Astrocyte of the spinal cord (primary cell): ENCODE measurements around the gene LEF1.

ENCODE experiments used
- DNase-seq: peaks from one replicate; pipeline ENCODE4 v3.0.0; 2011; ENCODE audit warnings: low read depth, low spot score
- H3K4me3 ChIP-seq: 2 replicates; pipeline ENCODE4 v1.5.1; 2011; ENCODE audit warnings: low read depth, mild to moderate bottlenecking, low read length, moderate library complexity
- in situ Hi-C: cut with HindIII; loops from 2 replicates; pipeline ENCODE4 v1.10.0; 2017; ENCODE audit warnings: low sequenced_read_pairs
- TF ChIP-seq, protein P1 (sequence below): IDR thresholded peaks from 2 replicates; pipeline ENCODE4 v1.5.1; 2012; ENCODE audit warnings: low read depth, mild to moderate bottlenecking, low read length, inconsistent platforms

LEF1 gene

DNA sequence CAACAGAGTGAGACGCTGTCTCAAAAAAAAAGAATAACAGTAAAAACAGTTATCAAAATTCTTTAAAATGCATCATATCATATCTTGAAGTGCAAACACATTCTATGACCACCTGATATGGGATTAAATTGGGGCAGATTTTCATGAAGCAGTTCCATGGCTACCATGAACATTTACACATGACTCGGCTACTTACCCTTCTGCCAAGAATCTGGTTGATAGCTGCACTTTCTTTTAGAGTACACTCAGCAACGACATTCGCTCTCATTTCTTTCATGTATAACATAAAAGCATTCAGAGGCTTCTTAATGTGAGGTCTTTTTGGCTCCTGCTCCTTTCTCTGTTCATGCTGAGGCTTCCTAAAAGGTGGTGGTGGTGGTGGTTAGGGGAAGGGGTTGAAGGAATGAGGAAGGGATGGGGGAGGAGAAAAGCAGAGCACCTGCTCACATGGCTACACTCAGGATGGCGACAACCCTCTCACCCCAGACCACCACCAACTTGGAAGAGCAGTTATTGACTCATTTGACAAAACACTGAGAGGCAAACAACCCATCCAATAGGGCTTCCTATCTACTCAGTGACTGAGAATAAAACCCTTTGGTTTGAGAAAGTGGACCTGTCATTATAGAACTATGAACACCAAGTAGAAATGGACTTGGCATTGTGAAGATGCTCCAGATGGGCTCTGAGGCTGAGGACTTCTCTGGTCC, 90.6 kb downstream of the LEF1 start:
- no peak overlapping the region for H3K4me3 ChIP-seq
- TF ChIP-seq, protein P1, sequence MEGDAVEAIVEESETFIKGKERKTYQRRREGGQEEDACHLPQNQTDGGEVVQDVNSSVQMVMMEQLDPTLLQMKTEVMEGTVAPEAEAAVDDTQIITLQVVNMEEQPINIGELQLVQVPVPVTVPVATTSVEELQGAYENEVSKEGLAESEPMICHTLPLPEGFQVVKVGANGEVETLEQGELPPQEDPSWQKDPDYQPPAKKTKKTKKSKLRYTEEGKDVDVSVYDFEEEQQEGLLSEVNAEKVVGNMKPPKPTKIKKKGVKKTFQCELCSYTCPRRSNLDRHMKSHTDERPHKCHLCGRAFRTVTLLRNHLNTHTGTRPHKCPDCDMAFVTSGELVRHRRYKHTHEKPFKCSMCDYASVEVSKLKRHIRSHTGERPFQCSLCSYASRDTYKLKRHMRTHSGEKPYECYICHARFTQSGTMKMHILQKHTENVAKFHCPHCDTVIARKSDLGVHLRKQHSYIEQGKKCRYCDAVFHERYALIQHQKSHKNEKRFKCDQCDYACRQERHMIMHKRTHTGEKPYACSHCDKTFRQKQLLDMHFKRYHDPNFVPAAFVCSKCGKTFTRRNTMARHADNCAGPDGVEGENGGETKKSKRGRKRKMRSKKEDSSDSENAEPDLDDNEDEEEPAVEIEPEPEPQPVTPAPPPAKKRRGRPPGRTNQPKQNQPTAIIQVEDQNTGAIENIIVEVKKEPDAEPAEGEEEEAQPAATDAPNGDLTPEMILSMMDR: no peak
- in situ Hi-C loops: no loop called here
- DNase-seq: no peak

DNA sequence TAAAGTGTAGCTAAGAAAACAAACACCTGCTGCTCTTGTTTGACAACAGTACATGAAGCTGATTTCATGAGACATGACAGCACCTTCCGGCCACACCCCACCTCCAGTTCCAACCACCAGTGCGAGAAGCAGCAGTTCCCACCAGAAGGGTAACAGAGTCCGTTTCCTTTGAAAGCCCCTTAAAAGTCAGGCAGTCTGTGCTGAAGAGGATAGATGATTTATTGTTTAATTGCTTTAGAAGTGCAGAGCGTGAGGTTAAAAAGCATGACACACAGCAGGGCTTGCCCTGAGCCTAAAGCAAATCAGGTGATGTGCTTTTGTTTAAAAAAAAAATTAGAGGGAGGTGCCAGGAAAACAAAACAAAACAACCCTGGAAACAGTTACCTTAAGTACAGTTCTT, 96.4 kb downstream of the LEF1 start:
- TF ChIP-seq, protein P1: no peak
- H3K4me3 ChIP-seq: no peak overlapping the region
- no peak for DNase-seq
- in situ Hi-C loops: no loop called here

DNA sequence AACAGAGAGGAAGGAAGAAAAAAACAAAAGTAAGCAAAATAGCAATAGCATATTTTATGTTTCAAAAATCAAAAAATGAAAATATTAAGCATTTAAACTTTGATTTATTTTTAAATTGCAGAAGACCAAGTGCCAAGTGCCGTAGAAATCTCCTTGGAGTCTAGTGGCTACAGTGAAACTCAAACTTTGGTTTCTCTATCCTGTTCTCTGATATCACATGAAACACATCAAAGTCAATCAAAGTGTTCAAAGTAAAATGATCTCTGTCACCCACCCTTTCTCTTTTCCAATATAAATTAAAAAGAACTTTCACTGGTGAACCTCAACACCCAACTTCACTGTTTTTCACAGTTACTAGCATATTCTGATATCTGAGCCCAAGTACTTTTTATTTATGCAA, 98.0 kb downstream of the LEF1 start:
- H3K4me3 ChIP-seq: no peak overlapping the region
- DNase-seq: no peak
- in situ Hi-C loops: no loop called here
- TF ChIP-seq, protein P1: no peak

DNA sequence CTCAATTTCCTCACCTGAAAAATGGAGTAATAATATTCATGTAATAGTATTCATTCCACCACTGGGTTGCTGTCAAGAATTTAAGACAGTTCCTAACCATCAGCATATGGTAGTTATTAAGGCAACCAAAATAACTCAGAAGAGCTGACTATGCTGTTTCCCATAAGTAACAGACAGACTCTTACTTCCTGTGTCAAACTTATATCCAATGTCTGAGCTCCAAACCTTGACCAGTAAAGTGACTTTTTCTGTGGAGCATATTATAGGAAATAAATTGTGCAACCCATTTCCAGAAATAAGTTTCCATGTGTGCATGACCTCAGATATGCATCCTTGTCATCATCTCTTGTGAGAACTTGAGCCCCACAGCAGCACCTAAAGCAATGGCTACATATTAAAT, 100.3 kb downstream of the LEF1 start:
- TF ChIP-seq, protein P1: no peak
- in situ Hi-C loops: no loop called here
- H3K4me3 ChIP-seq: no peak overlapping the region
- DNase-seq: peak; percentile 21

DNA sequence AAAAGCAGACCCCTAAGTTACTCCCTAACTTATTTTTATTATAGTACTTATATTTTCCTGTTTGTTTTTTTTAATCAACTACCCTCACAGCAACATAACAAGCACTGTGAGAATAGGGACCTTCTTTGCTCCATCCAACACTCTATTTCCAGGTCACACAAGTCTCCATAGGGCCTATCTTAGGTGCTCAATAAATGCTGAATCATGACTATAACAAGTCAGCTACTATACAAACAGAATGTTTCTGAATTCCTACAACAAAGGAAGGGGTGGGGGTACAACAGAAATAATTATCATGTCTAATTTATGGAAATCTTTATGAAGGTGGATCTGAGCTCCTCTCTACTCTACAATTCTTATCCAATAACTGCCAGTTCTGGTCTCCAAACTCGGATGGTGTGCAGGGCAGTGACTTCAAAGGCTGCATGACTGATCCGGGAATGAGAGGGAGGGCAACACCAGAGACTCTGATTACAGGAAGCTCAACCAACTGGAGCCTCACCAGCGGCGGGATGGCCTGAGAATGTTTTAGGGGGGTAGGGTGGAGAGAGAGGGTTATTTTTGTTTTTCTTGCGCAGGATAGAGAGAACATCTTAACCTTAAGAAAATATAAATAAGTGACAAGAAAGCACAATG, 107.9 kb downstream of the LEF1 start:
- DNase-seq: no peak
- H3K4me3 ChIP-seq: no peak overlapping the region
- TF ChIP-seq, protein P1: no peak
- in situ Hi-C loops: no loop called here

DNA sequence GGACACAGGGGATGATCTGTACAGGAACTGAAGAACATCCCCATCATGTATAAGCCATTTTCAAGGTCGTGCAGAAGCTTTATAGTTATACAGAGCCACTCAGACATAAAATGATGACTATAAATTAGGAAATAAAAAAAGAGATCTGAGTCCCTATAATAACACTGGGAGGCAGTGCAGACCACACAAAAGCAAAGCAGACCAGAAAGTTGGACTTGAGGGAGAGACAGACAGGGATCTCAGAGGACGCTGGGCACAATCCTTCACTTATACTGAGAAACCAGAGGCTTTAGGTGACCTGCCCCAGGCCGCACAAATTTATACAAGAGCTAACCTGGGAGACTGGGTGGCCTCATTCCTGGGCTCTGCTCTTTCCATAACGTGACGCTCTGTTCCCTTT, 108.6 kb downstream of the LEF1 start:
- in situ Hi-C loops: no loop called here
- TF ChIP-seq, protein P1: peak; percentile 30
- DNase-seq: peak; percentile 58
- H3K4me3 ChIP-seq: no peak overlapping the region
